Calu3 (cell line): ENCODE measurements around the gene AMPH. TPM values are rescaled to one million over a fixed set of nuclear protein-coding genes. Genes with fewer than 3 reads are reported as not detected.

Experiments used
- BruUV-seq: library from RNA; stranded (reverse); fragments of 400-500 nt; replicated peaks from 2 replicates; lab custom pipeline; 2021; lab: Mats Ljungman, UMichigan
- CTCF ChIA-PET: fragments of 300-600 bp; sonication (Branson Sonifier 250); formaldehyde crosslinking; loops from one replicate; lab custom pipeline; 2022; ENCODE audit warnings: antibody characterized with exemption; lab: Charles Lee
- DNase-seq: peaks from one replicate; pipeline ENCODE4 v3.0.0; 2022
- H3K27ac Mint-ChIP-seq: one replicate; pipeline ENCODE4 v1.8.0; 2022; ENCODE audit warnings: mixed read lengths; ENCODE audit not compliant: unreplicated experiment
- H3K27me3 Mint-ChIP-seq: one replicate; pipeline ENCODE4 v1.8.0; 2022; ENCODE audit warnings: mixed read lengths; ENCODE audit not compliant: unreplicated experiment
- H3K36me3 Mint-ChIP-seq: one replicate; pipeline ENCODE4 v1.8.0; 2022; ENCODE audit warnings: mild to moderate bottlenecking, moderate library complexity, mixed read lengths; ENCODE audit not compliant: insufficient read depth, unreplicated experiment
- H3K4me1 Mint-ChIP-seq: one replicate; pipeline ENCODE4 v1.8.0; 2022; ENCODE audit warnings: mild to moderate bottlenecking, low read depth, mixed read lengths; ENCODE audit not compliant: unreplicated experiment
- H3K4me3 Mint-ChIP-seq: one replicate; pipeline ENCODE4 v1.8.0; 2022; ENCODE audit warnings: mild to moderate bottlenecking, low read depth, moderate library complexity, mixed read lengths; ENCODE audit not compliant: unreplicated experiment
- H3K9me3 Mint-ChIP-seq: one replicate; pipeline ENCODE4 v1.8.0; 2022; ENCODE audit warnings: low read depth, mixed read lengths; ENCODE audit not compliant: unreplicated experiment
- intact Hi-C: fragments of 100-400 bp; cut with micrococcal nuclease; formaldehyde crosslinking; loops from one replicate; pipeline ENCODE4 v1.10.0; 2022; ENCODE audit not compliant: unreplicated experiment
- total RNA-seq: library from RNA; stranded (reverse); gene quantifications from 2 replicates; pipeline ENCODE4 v1.2.3, GENCODE V29; 2022
- TF ChIP-seq, protein P1 (sequence below): fragments of 200-600 bp; IDR thresholded peaks from one replicate; pipeline ENCODE4 v1.8.0; 2022; ENCODE audit warnings: antibody characterized with exemption; ENCODE audit not compliant: unreplicated experiment

Gene AMPH
- total RNA-seq, 1 experiment from 2014 or later = not detected

DNA sequence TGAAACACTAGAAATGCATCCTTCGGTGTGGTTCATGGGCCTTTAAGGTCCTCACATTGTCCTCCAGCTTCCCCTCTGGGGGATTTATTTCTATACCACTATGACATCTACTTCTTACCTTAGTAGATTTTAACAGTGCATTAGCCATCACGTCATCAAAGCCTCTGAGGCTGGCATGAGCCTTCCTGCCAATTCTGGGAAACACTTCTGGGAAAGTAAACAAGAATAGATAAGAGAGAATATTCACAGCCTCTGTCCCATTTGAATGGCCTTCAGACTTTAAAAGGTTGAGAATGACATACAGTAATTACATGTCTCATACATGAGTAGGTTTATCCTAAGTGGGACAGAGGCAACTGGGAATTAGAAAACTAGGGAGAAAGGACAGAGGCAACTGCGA, 89.7 kb downstream of the AMPH start:
- intact Hi-C loops = no loop called here
- TF ChIP-seq, protein P1, sequence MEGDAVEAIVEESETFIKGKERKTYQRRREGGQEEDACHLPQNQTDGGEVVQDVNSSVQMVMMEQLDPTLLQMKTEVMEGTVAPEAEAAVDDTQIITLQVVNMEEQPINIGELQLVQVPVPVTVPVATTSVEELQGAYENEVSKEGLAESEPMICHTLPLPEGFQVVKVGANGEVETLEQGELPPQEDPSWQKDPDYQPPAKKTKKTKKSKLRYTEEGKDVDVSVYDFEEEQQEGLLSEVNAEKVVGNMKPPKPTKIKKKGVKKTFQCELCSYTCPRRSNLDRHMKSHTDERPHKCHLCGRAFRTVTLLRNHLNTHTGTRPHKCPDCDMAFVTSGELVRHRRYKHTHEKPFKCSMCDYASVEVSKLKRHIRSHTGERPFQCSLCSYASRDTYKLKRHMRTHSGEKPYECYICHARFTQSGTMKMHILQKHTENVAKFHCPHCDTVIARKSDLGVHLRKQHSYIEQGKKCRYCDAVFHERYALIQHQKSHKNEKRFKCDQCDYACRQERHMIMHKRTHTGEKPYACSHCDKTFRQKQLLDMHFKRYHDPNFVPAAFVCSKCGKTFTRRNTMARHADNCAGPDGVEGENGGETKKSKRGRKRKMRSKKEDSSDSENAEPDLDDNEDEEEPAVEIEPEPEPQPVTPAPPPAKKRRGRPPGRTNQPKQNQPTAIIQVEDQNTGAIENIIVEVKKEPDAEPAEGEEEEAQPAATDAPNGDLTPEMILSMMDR = no peak
- no peaks in the 10 kb centered on the region for H3K36me3 Mint-ChIP-seq
- CTCF ChIA-PET = no interaction called here
- no peaks in the 10 kb centered on the region for H3K4me1 Mint-ChIP-seq
- no peak overlapping the region for H3K27ac Mint-ChIP-seq
- peaks cover 72% of the 10 kb centered on the region for H3K27me3 Mint-ChIP-seq
- no peak overlapping the region for H3K4me3 Mint-ChIP-seq
- no peaks in the 10 kb centered on the region for H3K9me3 Mint-ChIP-seq
- BruUV-seq = no TSS peak
- no peak for DNase-seq

DNA sequence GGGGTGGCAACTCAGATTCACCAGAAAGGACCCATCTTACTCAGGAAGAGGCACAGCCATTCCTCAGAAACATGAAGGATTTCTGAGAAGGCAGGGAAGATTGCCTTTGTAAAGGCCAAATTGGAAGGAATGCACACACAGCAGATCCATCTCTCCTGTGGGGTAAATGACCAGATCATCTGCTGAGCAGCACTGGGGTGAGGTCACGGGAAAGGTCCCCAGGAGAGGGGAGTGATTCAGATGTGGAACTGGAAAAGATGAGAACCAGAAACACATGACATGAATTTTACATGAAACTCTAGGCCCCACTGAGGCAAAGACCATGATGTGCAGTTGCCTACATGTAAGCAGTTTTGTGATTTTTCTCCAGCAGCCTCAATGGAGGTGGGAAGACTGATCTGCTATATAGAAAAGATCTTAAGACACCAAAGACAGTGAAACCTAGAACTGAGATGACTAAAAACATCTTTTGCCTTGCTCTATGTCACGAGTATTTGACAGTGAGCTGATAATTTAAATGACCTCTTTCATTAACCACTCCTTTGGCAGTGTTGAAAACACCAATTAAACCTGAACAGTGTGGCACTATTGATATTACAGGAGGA, 91.6 kb downstream of the AMPH start:
- Mint-ChIP-seq H3K9me3 (no peaks in the 10 kb centered on the region), H3K36me3 (no peaks in the 10 kb centered on the region), H3K4me3 (no peak overlapping the region), H3K27ac (no peak overlapping the region), H3K27me3 (peaks cover 57% of the 10 kb centered on the region), H3K4me1 (no peaks in the 10 kb centered on the region)
- CTCF ChIA-PET = no interaction called here
- TF ChIP-seq, protein P1 = no peak
- no peak for DNase-seq
- no TSS peak for BruUV-seq
- intact Hi-C loops = no loop called here

DNA sequence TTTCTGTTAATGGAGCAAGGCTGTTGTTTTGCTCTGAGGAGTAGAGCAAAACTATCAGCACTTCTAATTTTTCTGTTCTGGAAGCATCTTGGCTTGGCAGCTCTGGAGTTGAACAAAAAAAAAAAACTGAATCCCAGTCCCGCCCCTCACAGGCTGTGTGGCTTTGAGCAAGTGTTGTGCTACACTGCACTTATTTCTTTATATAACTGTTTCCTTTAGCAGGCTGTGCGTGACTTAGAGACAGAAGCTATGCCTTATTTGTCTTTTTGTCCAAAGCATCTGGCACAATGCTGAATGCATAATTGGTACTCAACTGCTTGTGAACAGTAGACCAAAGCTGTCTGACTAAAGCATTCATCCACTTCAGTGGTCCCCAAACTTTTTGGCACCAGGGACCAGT, 96.1 kb downstream of the AMPH start:
- intact Hi-C loops = no loop called here
- TF ChIP-seq, protein P1 = no peak
- no peak overlapping the region for H3K4me3 Mint-ChIP-seq
- no TSS peak for BruUV-seq
- H3K9me3 Mint-ChIP-seq = no peaks in the 10 kb centered on the region
- H3K4me1 Mint-ChIP-seq = no peaks in the 10 kb centered on the region
- no peaks in the 10 kb centered on the region for H3K36me3 Mint-ChIP-seq
- H3K27me3 Mint-ChIP-seq = peaks cover 52% of the 10 kb centered on the region
- no peak overlapping the region for H3K27ac Mint-ChIP-seq
- CTCF ChIA-PET = no interaction called here
- DNase-seq = no peak

DNA sequence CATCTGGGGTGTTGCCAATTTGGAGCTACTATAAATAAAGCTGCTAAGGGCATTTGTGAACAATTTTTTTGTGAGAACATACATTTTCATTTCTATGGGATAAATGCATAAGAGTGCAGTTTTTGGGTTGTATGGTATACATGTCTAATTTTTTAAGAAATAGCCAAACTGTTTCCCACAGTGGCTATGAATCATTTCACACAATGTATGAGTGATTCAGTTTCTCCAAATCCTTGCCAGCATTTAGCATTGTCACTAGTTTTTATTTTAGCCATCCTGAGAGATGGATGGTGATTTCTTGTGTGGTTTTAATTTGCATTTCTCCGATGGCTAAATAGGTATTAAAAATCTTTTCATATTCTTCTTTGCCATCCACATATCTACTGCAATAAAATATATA, 105.3 kb downstream of the AMPH start:
- Mint-ChIP-seq H3K9me3 (no peaks in the 10 kb centered on the region), H3K27ac (no peak overlapping the region), H3K4me3 (no peak overlapping the region), H3K27me3 (peaks cover 50% of the 10 kb centered on the region), H3K4me1 (no peaks in the 10 kb centered on the region), H3K36me3 (no peaks in the 10 kb centered on the region)
- DNase-seq = no peak
- CTCF ChIA-PET = no interaction called here
- intact Hi-C loops = no loop called here
- TF ChIP-seq, protein P1 = no peak
- no TSS peak for BruUV-seq
